ENCODE data around the gene SP110.

Gene SP110

GRCh38 chr2:230170532-230170931 is 49.3 kb downstream of the SP110 start:
- DNase-seq (ENCODE audit: low read depth in 2 of 2) = no peak

- no peak for DNase-seq (ENCODE audit: low read depth in 2 of 2)
Measured at GRCh38 chr2:230166557-230167170, 53.1 kb downstream of the SP110 start.

GRCh38 chr2:230164139-230164538 is 55.6 kb downstream of the SP110 start:
- DNase-seq (ENCODE audit: low read depth in 2 of 2) = no peak

- no peak for DNase-seq (ENCODE audit: low read depth in 2 of 2)
Measured at GRCh38 chr2:230162981-230163380, 56.8 kb downstream of the SP110 start.

- DNase-seq (ENCODE audit: low read depth in 2 of 2) = no peak
Measured at GRCh38 chr2:230161184-230161583, 58.6 kb downstream of the SP110 start.

GRCh38 chr2:230160112-230160660 is 59.6 kb downstream of the SP110 start:
- peak in 1 of 2 donors; percentile 47 for DNase-seq (ENCODE audit: low read depth in 2 of 2)

- no peak for DNase-seq (ENCODE audit: low read depth in 2 of 2)
Measured at GRCh38 chr2:230158468-230158867, 61.3 kb downstream of the SP110 start.

- DNase-seq (ENCODE audit: low read depth in 2 of 2) = no peak
Measured at GRCh38 chr2:230156782-230157699, 62.7 kb downstream of the SP110 start.

- peak; percentile 10 to 19 for DNase-seq (ENCODE audit: low read depth in 2 of 2)
Measured at GRCh38 chr2:230155359-230155758, 64.4 kb downstream of the SP110 start.

- no peak for DNase-seq (ENCODE audit: low read depth in 2 of 2)
Measured at GRCh38 chr2:230153390-230153976, 66.3 kb downstream of the SP110 start.

GRCh38 chr2:230152334-230152733 is 67.5 kb downstream of the SP110 start:
- no peak for DNase-seq (ENCODE audit: low read depth in 2 of 2)

GRCh38 chr2:230144355-230144754 is 75.4 kb downstream of the SP110 start:
- DNase-seq (ENCODE audit: low read depth in 2 of 2) = no peak

- DNase-seq (ENCODE audit: low read depth in 2 of 2) = no peak
Measured at GRCh38 chr2:230140667-230141066, 79.1 kb downstream of the SP110 start.

GRCh38 chr2:230137902-230138539 is 81.8 kb downstream of the SP110 start:
- DNase-seq (ENCODE audit: low read depth in 2 of 2) = no peak

- no peak for DNase-seq (ENCODE audit: low read depth in 2 of 2)
Measured at GRCh38 chr2:230135130-230135525, 84.7 kb downstream of the SP110 start.

- no peak for DNase-seq (ENCODE audit: low read depth in 2 of 2)
Measured at GRCh38 chr2:230134496-230135129, 85.2 kb downstream of the SP110 start.

GRCh38 chr2:230131366-230131765 is 88.4 kb downstream of the SP110 start:
- DNase-seq (ENCODE audit: low read depth in 2 of 2) = no peak

- no peak for DNase-seq (ENCODE audit: low read depth in 2 of 2)
Measured at GRCh38 chr2:230130668-230131364, 89.0 kb downstream of the SP110 start.

- no peak for DNase-seq (ENCODE audit: low read depth in 2 of 2)
Measured at GRCh38 chr2:230129343-230129742, 90.4 kb downstream of the SP110 start.

GRCh38 chr2:230128623-230129342 is 91.0 kb downstream of the SP110 start:
- DNase-seq (ENCODE audit: low read depth in 2 of 2) = no peak
